22Rv1 (cell line): Measurements from ENCODE around the gene GPRIN2.

ENCODE experiments used
- ZFX ChIP-seq: fragments of 450-650 bp; IDR thresholded peaks from 2 replicates; pipeline ENCODE4 v1.6.1; 2017; ENCODE audit warnings: antibody characterized with exemption, borderline replicate concordance
- TF ChIP-seq, protein P1 (sequence below): fragments of 450-650 bp; IDR thresholded peaks from 2 replicates; pipeline ENCODE4 v1.5.1; 2017; ENCODE audit warnings: mild to moderate bottlenecking

DNA sequence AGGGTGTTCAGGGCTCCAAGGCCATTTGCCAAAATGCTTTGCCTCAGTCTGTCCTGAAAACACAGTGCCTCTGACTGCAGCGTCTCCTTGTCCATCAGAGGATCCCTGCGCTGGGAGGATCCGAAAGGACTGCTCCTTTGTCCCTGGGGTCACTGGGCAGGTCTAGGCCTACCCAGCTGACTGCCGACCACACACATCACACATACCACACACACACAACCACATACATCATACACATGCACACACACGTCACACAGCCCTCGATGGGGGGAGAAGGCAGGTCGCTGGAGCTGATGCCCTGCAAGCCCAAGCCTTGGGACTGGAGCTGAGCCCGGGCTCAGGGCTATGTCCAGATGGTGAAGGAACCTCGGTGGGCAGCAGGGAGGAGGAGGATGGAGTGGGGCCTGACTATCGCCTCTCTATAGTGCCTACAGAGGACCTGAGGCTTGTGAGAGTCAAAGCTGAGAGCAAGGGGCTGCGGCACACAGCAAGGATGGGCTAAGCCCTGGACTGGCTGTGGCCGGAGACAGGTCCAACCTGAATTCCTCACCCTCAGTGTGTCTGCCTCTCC lies 29.1 kb downstream of the GPRIN2 start:
- TF ChIP-seq, protein P1, sequence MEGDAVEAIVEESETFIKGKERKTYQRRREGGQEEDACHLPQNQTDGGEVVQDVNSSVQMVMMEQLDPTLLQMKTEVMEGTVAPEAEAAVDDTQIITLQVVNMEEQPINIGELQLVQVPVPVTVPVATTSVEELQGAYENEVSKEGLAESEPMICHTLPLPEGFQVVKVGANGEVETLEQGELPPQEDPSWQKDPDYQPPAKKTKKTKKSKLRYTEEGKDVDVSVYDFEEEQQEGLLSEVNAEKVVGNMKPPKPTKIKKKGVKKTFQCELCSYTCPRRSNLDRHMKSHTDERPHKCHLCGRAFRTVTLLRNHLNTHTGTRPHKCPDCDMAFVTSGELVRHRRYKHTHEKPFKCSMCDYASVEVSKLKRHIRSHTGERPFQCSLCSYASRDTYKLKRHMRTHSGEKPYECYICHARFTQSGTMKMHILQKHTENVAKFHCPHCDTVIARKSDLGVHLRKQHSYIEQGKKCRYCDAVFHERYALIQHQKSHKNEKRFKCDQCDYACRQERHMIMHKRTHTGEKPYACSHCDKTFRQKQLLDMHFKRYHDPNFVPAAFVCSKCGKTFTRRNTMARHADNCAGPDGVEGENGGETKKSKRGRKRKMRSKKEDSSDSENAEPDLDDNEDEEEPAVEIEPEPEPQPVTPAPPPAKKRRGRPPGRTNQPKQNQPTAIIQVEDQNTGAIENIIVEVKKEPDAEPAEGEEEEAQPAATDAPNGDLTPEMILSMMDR: no peak
- no peak for TF ChIP-seq ZFX
